Skeletal muscle satellite cell (primary cell): ENCODE measurements around the gene ALPK3.
A peak's percentile ranks its signal among the peaks of the same experiment; 100 is the strongest.

ENCODE experiments used
- H3K27me3 ChIP-seq: 2 replicates; pipeline ENCODE4 v1.7.0; 2013; ENCODE audit warnings: low read length; ENCODE audit not compliant: control insufficient read depth, insufficient read depth
- H3K36me3 ChIP-seq: 2 replicates; pipeline ENCODE4 v1.7.0; 2013; ENCODE audit warnings: mild to moderate bottlenecking, control low read depth, low read length; ENCODE audit not compliant: insufficient read depth
- H3K4me1 ChIP-seq: 2 replicates; pipeline ENCODE4 v1.7.0; 2013; ENCODE audit warnings: low read length; ENCODE audit not compliant: control insufficient read depth, insufficient read depth
- H3K4me2 ChIP-seq: 2 replicates; pipeline ENCODE4 v1.7.0; 2013; ENCODE audit warnings: mild to moderate bottlenecking, low read length
- H3K4me3 ChIP-seq: 2 replicates; pipeline ENCODE4 v1.7.0; 2013; ENCODE audit warnings: low read length
- H3K9ac ChIP-seq: 2 replicates; pipeline ENCODE4 v1.7.0; 2013; ENCODE audit warnings: mild to moderate bottlenecking, low read depth, low read length, moderate library complexity
- H3K9me3 ChIP-seq: replicated peaks from 2 replicates; pipeline ENCODE4 v1.7.0; 2013; ENCODE audit warnings: mild to moderate bottlenecking, control low read depth, low read length

The ALPK3 gene

GRCh38 chr15:84785053-84785452 is 32.1 kb upstream of the ALPK3 start:
- peaks cover 2% of the 10 kb centered on the region for H3K4me1 ChIP-seq
- H3K9me3 ChIP-seq, result no peaks in the 10 kb centered on the region
- H3K4me3 ChIP-seq, result no peak overlapping the region
- H3K27me3 ChIP-seq, result no peaks in the 10 kb centered on the region
- peaks cover 40% of the 10 kb centered on the region for H3K36me3 ChIP-seq
- no peak overlapping the region for H3K9ac ChIP-seq
- no peak overlapping the region for H3K4me2 ChIP-seq

GRCh38 chr15:84788500-84788899 is 28.7 kb upstream of the ALPK3 start:
- H3K36me3 ChIP-seq, result peaks cover 45% of the 10 kb centered on the region
- H3K9me3 ChIP-seq, result no peaks in the 10 kb centered on the region
- no peaks in the 10 kb centered on the region for H3K27me3 ChIP-seq
- H3K4me1 ChIP-seq, result peaks cover 6% of the 10 kb centered on the region
- no peak overlapping the region for H3K9ac ChIP-seq
- H3K4me2 ChIP-seq, result no peak overlapping the region
- H3K4me3 ChIP-seq, result no peak overlapping the region

GRCh38 chr15:84789762-84790161 is 27.4 kb upstream of the ALPK3 start:
- Histone ChIP-seq H3K27me3 (no peaks in the 10 kb centered on the region), H3K9ac (no peak overlapping the region), H3K4me1 (peaks cover 6% of the 10 kb centered on the region), H3K36me3 (peaks cover 34% of the 10 kb centered on the region), H3K9me3 (no peaks in the 10 kb centered on the region), H3K4me2 (no peak overlapping the region), H3K4me3 (no peak overlapping the region)

- no peak overlapping the region for H3K4me3 ChIP-seq
- peaks cover 6% of the 10 kb centered on the region for H3K4me1 ChIP-seq
- no peak overlapping the region for H3K9ac ChIP-seq
- no peaks in the 10 kb centered on the region for H3K27me3 ChIP-seq
- H3K4me2 ChIP-seq, result no peak overlapping the region
- H3K9me3 ChIP-seq, result no peaks in the 10 kb centered on the region
- H3K36me3 ChIP-seq, result peaks cover 31% of the 10 kb centered on the region
Observed at GRCh38 chr15:84790676-84791075, 26.5 kb upstream of the ALPK3 start.

GRCh38 chr15:84791763-84792162 is 25.4 kb upstream of the ALPK3 start:
- Histone ChIP-seq H3K4me3 (no peak overlapping the region), H3K36me3 (peaks cover 32% of the 10 kb centered on the region), H3K9me3 (no peaks in the 10 kb centered on the region), H3K4me2 (no peak overlapping the region), H3K9ac (no peak overlapping the region), H3K4me1 (peaks cover 11% of the 10 kb centered on the region), H3K27me3 (no peaks in the 10 kb centered on the region)

- Histone ChIP-seq H3K9me3 (no peaks in the 10 kb centered on the region), H3K4me3 (no peak overlapping the region), H3K4me2 (no peak overlapping the region), H3K27me3 (no peaks in the 10 kb centered on the region), H3K9ac (no peak overlapping the region), H3K4me1 (peaks cover 20% of the 10 kb centered on the region), H3K36me3 (peaks cover 39% of the 10 kb centered on the region)
Observed at GRCh38 chr15:84793431-84794161, 23.6 kb upstream of the ALPK3 start.

- Histone ChIP-seq H3K9me3 (no peaks in the 10 kb centered on the region), H3K9ac (no peak overlapping the region), H3K27me3 (no peaks in the 10 kb centered on the region), H3K4me2 (no peak overlapping the region), H3K4me3 (no peak overlapping the region), H3K36me3 (peaks cover 44% of the 10 kb centered on the region), H3K4me1 (peaks cover 20% of the 10 kb centered on the region)
Observed at GRCh38 chr15:84794162-84794547, 23.0 kb upstream of the ALPK3 start.

- H3K4me1 ChIP-seq, result peaks cover 20% of the 10 kb centered on the region
- H3K36me3 ChIP-seq, result peaks cover 55% of the 10 kb centered on the region
- H3K9me3 ChIP-seq, result no peaks in the 10 kb centered on the region
- H3K4me2 ChIP-seq, result no peak overlapping the region
- no peak overlapping the region for H3K4me3 ChIP-seq
- no peaks in the 10 kb centered on the region for H3K27me3 ChIP-seq
- H3K9ac ChIP-seq, result no peak overlapping the region
Observed at GRCh38 chr15:84795186-84795585, 22.0 kb upstream of the ALPK3 start.

GRCh38 chr15:84797212-84797611 is 19.9 kb upstream of the ALPK3 start:
- Histone ChIP-seq H3K4me1 (peaks cover 17% of the 10 kb centered on the region), H3K4me2 (peak overlapping the region; percentile 58), H3K9ac (peak overlapping the region; percentile 39), H3K27me3 (no peaks in the 10 kb centered on the region), H3K4me3 (peak overlapping the region; percentile 28), H3K9me3 (no peaks in the 10 kb centered on the region), H3K36me3 (peaks cover 61% of the 10 kb centered on the region)

- Histone ChIP-seq H3K4me1 (peaks cover 17% of the 10 kb centered on the region), H3K27me3 (no peaks in the 10 kb centered on the region), H3K36me3 (peaks cover 62% of the 10 kb centered on the region), H3K9ac (peak overlapping the region; percentile 39), H3K9me3 (no peaks in the 10 kb centered on the region), H3K4me3 (peak overlapping the region; percentile 28), H3K4me2 (peak overlapping the region; percentile 58)
Observed at GRCh38 chr15:84797801-84798200, 19.4 kb upstream of the ALPK3 start.

GRCh38 chr15:84798436-84798946 is 18.7 kb upstream of the ALPK3 start:
- H3K36me3 ChIP-seq, result peaks cover 64% of the 10 kb centered on the region
- no peak overlapping the region for H3K4me3 ChIP-seq
- no peak overlapping the region for H3K4me2 ChIP-seq

More at GRCh38 chr15:84798436-84798946, 18.7 kb upstream of the ALPK3 start:
- Histone ChIP-seq H3K4me1 (peaks cover 17% of the 10 kb centered on the region), H3K9me3 (no peaks in the 10 kb centered on the region), H3K9ac (no peak overlapping the region), H3K27me3 (no peaks in the 10 kb centered on the region)
